ENCODE results near the gene REXO5.

- TF ChIP-seq POLR2A (IDR thresholded peaks at IDR 0.05): no peak
- TF ChIP-seq EP300 (IDR thresholded peaks at IDR 0.05): no peak
- no peak for TF ChIP-seq POLR2AphosphoS5 (IDR thresholded peaks at IDR 0.05)
- no peak for TF ChIP-seq CTCF (IDR thresholded peaks at IDR 0.05)
Observed at GRCh38 chr16:20853981-20854620, 47.8 kb downstream of the REXO5 start.

All from upper lobe of left lung (tissue), 4 donors.